Neural progenitor cell (in vitro differentiated cells): ENCODE measurements around the gene TPGS1. TPM values are rescaled to one million over a fixed set of nuclear protein-coding genes. Genes with fewer than 3 reads are reported as not detected.

ENCODE experiments used
- DNase-seq: peaks from one replicate; pipeline ENCODE4 v3.0.0-alpha.2; 2016; ENCODE audit warnings: low spot score
- H2AFZ ChIP-seq: fragments of 200-600 bp; sonication (generic); replicated peaks from 2 replicates; pipeline ENCODE4 v1.6.1; 2016; ENCODE audit warnings: antibody characterized with exemption
- H3F3A ChIP-seq: fragments of 200-600 bp; sonication (generic); 2 replicates; pipeline ENCODE4 v1.6.1; 2016; ENCODE audit warnings: antibody characterized with exemption, low read depth
- H3K27ac ChIP-seq: fragments of 200-600 bp; sonication (generic); 2 replicates; pipeline ENCODE4 v1.5.1; 2016; ENCODE audit warnings: mild to moderate bottlenecking
- H3K27me3 ChIP-seq: fragments of 200-600 bp; sonication (generic); 2 replicates; pipeline ENCODE4 v1.6.1; 2016; ENCODE audit warnings: mild to moderate bottlenecking, moderate library complexity
- H3K36me3 ChIP-seq: fragments of 200-600 bp; sonication (generic); 2 replicates; pipeline ENCODE4 v1.5.1; 2016
- H3K4me1 ChIP-seq: fragments of 200-600 bp; sonication (generic); 2 replicates; pipeline ENCODE4 v1.6.1; 2016; ENCODE audit warnings: mixed run types
- H3K4me2 ChIP-seq: fragments of 200-600 bp; sonication (generic); 2 replicates; pipeline ENCODE4 v1.6.1; 2016
- H3K4me3 ChIP-seq: fragments of 200-600 bp; sonication (generic); 2 replicates; pipeline ENCODE4 v1.5.1; 2016
- H3K79me2 ChIP-seq: fragments of 200-600 bp; sonication (generic); 2 replicates; pipeline ENCODE4 v1.6.1; 2016; ENCODE audit warnings: low read depth
- H3K9ac ChIP-seq: fragments of 200-600 bp; sonication (generic); 2 replicates; pipeline ENCODE4 v1.6.1; 2016
- H3K9me3 ChIP-seq: fragments of 200-600 bp; sonication (generic); 2 replicates; pipeline ENCODE4 v1.5.1; 2016; ENCODE audit warnings: low read depth
- H4K20me1 ChIP-seq: fragments of 200-600 bp; sonication (generic); 2 replicates; pipeline ENCODE4 v1.6.1; 2016; ENCODE audit warnings: low read depth
- H3K27ac Mint-ChIP-seq: 3 replicates; pipeline ENCODE4 v1.8.0; 2021; ENCODE audit warnings: mixed read lengths
- H3K27me3 Mint-ChIP-seq: 2 replicates; pipeline ENCODE4 v1.8.0; 2022; ENCODE audit warnings: low read depth, mild to moderate bottlenecking, inconsistent platforms, moderate library complexity, mixed read lengths; ENCODE audit not compliant: insufficient read depth
- H3K36me3 Mint-ChIP-seq: 3 replicates; pipeline ENCODE4 v1.8.0; 2021; ENCODE audit warnings: mixed read lengths
- H3K4me1 Mint-ChIP-seq: 3 replicates; pipeline ENCODE4 v1.8.0; 2021; ENCODE audit warnings: mixed read lengths
- H3K4me3 Mint-ChIP-seq: 3 replicates; pipeline ENCODE4 v1.8.0; 2021; ENCODE audit warnings: mild to moderate bottlenecking, moderate library complexity, mixed read lengths
- H3K9me3 Mint-ChIP-seq: 3 replicates; pipeline ENCODE4 v1.8.0; 2020; ENCODE audit warnings: mixed read lengths
- EZH2 ChIP-seq: fragments of 200-600 bp; sonication (generic); IDR thresholded peaks from 2 replicates; pipeline ENCODE4 v1.6.1; 2017; ENCODE audit warnings: antibody characterized with exemption, mild to moderate bottlenecking, moderate library complexity
- EZH2phosphoT487 ChIP-seq: fragments of 200-600 bp; sonication (generic); IDR thresholded peaks from 2 replicates; pipeline ENCODE4 v1.6.1; 2017; ENCODE audit warnings: antibody characterized with exemption
- total RNA-seq: library from RNA; depleted of rRNA; stranded (reverse); fragments of >200 nt; gene quantifications from 2 replicates; pipeline ENCODE4 v1.2.3, GENCODE V29; 2015; ENCODE audit warnings: low replicate concordance
- TF ChIP-seq, protein P1 (sequence below): fragments of 200-600 bp; sonication (generic); IDR thresholded peaks from 2 replicates; pipeline ENCODE4 v1.5.1; 2017; ENCODE audit warnings: antibody characterized with exemption, mild to moderate bottlenecking

Gene TPGS1
- total RNA-seq, 1 donor from 2014 or later: 9.4 TPM

DNA sequence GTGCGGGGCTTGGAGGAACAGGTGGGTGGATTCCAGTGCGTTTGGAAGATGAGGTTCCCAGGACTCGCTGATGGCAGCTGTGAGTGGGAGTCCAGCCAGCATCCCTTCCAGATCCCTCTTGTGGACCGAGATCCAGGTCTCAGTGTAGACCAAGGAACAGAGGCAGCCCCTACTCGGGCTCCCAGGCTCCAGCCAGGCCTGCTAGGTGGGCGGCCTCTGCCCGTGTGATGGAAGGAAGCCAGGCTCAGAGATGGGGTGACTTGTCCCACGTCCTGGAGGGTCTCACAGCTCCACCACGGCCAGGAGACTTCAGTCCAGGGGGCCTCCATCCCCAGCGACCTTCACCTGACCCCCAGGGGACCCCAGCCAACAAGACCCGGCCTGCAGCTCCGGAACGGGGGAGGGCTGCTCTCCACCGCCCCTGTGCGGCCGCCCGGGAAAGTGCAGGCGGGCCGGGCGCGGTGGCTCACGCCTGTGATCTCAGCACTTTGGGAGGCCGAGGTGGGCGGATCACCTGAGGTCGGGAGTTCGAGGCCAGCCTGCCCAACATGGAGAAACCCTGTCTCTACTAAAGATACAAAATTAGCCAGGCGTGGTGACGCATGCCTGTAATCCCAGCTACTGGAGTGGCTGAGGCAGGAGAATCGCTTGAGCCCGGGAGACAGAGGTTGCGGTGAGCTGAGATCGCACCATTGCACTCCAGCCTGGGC lies 11.7 kb upstream of the TPGS1 start:
- Histone ChIP-seq H4K20me1 (peaks cover 18% of the 10 kb centered on the region), H3K27ac (no peak overlapping the region), H3K9ac (no peak overlapping the region), H3K4me1 (no peaks in the 10 kb centered on the region), H3K36me3 (no peaks in the 10 kb centered on the region), H3K4me3 (no peak overlapping the region), H3K4me2 (no peak overlapping the region), H3K27me3 (peaks cover 52% of the 10 kb centered on the region), H2AFZ (no peak overlapping the region), H3F3A (peaks cover 30% of the 10 kb centered on the region), H3K79me2 (no peaks in the 10 kb centered on the region), H3K9me3 (no peaks in the 10 kb centered on the region)
- H3K27ac Mint-ChIP-seq: no peak overlapping the region
- peak overlapping the region; percentile 38 for H3K4me3 Mint-ChIP-seq
- H3K27me3 Mint-ChIP-seq: peaks cover 23% of the 10 kb centered on the region
- peaks cover 9% of the 10 kb centered on the region for H3K4me1 Mint-ChIP-seq
- peaks cover 7% of the 10 kb centered on the region for H3K36me3 Mint-ChIP-seq
- peaks cover 8% of the 10 kb centered on the region for H3K9me3 Mint-ChIP-seq
- DNase-seq: peak; percentile 62
- TF ChIP-seq EZH2phosphoT487 (no peak), EZH2 (no peak)
- TF ChIP-seq, protein P1, sequence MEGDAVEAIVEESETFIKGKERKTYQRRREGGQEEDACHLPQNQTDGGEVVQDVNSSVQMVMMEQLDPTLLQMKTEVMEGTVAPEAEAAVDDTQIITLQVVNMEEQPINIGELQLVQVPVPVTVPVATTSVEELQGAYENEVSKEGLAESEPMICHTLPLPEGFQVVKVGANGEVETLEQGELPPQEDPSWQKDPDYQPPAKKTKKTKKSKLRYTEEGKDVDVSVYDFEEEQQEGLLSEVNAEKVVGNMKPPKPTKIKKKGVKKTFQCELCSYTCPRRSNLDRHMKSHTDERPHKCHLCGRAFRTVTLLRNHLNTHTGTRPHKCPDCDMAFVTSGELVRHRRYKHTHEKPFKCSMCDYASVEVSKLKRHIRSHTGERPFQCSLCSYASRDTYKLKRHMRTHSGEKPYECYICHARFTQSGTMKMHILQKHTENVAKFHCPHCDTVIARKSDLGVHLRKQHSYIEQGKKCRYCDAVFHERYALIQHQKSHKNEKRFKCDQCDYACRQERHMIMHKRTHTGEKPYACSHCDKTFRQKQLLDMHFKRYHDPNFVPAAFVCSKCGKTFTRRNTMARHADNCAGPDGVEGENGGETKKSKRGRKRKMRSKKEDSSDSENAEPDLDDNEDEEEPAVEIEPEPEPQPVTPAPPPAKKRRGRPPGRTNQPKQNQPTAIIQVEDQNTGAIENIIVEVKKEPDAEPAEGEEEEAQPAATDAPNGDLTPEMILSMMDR: peak; percentile 83

- Histone ChIP-seq H3K27ac (no peak within 1 kb of the TSS), H2AFZ (no peak within 1 kb of the TSS), H3K36me3 (no peaks in the 10 kb centered on the region), H3K4me2 (peak within 1 kb of the TSS; percentile 69), H3K9ac (no peak within 1 kb of the TSS), H3K79me2 (no peaks in the 10 kb centered on the region), H3F3A (peaks cover 26% of the 10 kb centered on the region), H3K9me3 (no peaks in the 10 kb centered on the region), H3K27me3 (peaks cover 58% of the 10 kb centered on the region), H3K4me3 (peak within 1 kb of the TSS; percentile 24), H4K20me1 (peaks cover 18% of the 10 kb centered on the region), H3K4me1 (no peaks in the 10 kb centered on the region)
- TF ChIP-seq EZH2 (no peak), EZH2phosphoT487 (peak; percentile 25)
- TF ChIP-seq, protein P1: no peak
- Mint-ChIP-seq H3K9me3 (peaks cover 8% of the 10 kb centered on the region), H3K27me3 (peaks cover 25% of the 10 kb centered on the region), H3K27ac (no peak within 1 kb of the TSS), H3K4me3 (peak within 1 kb of the TSS; percentile 38), H3K4me1 (peaks cover 9% of the 10 kb centered on the region), H3K36me3 (peaks cover 7% of the 10 kb centered on the region)
- no peak for DNase-seq
These were observed 11.1 kb upstream of the TPGS1 start, which contains the start of gene MADCAM1 for GRCh38 chr19:496112-496665. Gene MADCAM1, plus strand, starts transcription at chr19:496486. Its CDS starts 14 bp downstream, at chr19:496500.

GRCh38 chr19:496986-497385 lies 10.3 kb upstream of the TPGS1 start:
- TF ChIP-seq EZH2 (no peak), EZH2phosphoT487 (no peak)
- TF ChIP-seq, protein P1: no peak
- Mint-ChIP-seq H3K9me3 (peaks cover 8% of the 10 kb centered on the region), H3K4me1 (peaks cover 9% of the 10 kb centered on the region), H3K4me3 (no peak overlapping the region), H3K27ac (no peak overlapping the region), H3K27me3 (peaks cover 25% of the 10 kb centered on the region), H3K36me3 (peaks cover 7% of the 10 kb centered on the region)
- H2AFZ ChIP-seq: no peak overlapping the region
- no peak overlapping the region for H3K27ac ChIP-seq
- peaks cover 18% of the 10 kb centered on the region for H4K20me1 ChIP-seq
- H3K36me3 ChIP-seq: no peaks in the 10 kb centered on the region
- H3F3A ChIP-seq: peaks cover 23% of the 10 kb centered on the region
- no peak for DNase-seq
- no peak overlapping the region for H3K4me3 ChIP-seq
- H3K27me3 ChIP-seq: peaks cover 58% of the 10 kb centered on the region
- no peak overlapping the region for H3K9ac ChIP-seq
- no peaks in the 10 kb centered on the region for H3K4me1 ChIP-seq
- H3K9me3 ChIP-seq: no peaks in the 10 kb centered on the region
- no peaks in the 10 kb centered on the region for H3K79me2 ChIP-seq
- peak overlapping the region; percentile 69 for H3K4me2 ChIP-seq
